Esophagus muscularis mucosa (tissue), 4 donors: ENCODE results near the gene SLC2A1.

Experiments
- EP300 ChIP-seq: sonication (generic); formaldehyde crosslinking; IDR thresholded peaks from one replicate; pipeline ENCODE4 v1.6.1; 2017; ENCODE audit warnings: antibody characterized with exemption
- POLR2A ChIP-seq: fragments of 450-650 bp; IDR thresholded peaks from one replicate; pipeline ENCODE4 v1.6.1; 2017; ENCODE audit warnings: antibody characterized with exemption, moderate library complexity, mild to moderate bottlenecking, low read depth
- TF ChIP-seq, protein P1 (sequence below), 3 experiments: fragments of 200-600 bp in 2 of 3; fragments of 450-650 bp in 1 of 3; sonication (generic) in 2 of 3; IDR thresholded peaks; one replicate each; pipeline ENCODE4 v1.5.1; 2017 to 2019; ENCODE audit warnings: antibody characterized with exemption in 3 of 3, mild to moderate bottlenecking in 2 of 3, moderate library complexity in 1 of 3

DNA sequence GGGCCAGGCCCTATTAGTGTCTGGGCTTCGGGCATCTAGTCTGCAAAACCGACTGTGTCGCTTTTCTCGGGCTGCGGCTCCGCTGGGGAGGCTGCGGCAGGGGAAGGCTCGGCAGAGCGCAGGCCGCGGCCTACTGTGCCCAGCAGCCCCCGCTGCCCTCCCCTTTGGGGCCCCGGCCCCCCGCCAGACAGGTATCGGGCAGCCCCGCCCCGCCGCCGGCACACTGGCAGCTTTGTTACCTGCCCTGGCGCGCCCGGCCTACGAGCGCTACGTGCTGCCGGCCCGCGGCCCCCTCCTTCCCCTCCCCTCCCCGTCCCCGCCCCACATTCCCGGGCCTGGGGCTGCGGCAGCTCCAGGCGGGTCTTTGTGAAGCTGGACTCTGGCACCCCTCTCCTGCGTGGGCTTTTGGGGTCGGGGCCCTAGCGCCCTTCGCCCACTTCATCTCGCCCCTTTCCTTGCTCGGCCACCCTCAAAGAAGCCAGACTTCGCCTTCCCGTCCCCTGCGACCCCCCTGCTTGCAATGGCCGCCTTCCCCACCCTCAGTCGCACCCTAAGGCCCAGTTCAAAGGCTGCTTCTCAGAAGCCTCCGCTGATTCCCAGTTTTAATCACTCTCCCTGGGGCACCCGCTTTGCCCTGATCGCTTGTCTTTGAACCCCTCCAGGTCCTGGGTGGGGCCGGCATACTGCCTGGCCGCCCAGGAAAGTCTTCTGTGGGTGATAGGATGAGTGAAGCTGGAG, 48.9 kb upstream of the SLC2A1 start:
- TF ChIP-seq EP300 (no peak), POLR2A (no peak)
- TF ChIP-seq, protein P1, sequence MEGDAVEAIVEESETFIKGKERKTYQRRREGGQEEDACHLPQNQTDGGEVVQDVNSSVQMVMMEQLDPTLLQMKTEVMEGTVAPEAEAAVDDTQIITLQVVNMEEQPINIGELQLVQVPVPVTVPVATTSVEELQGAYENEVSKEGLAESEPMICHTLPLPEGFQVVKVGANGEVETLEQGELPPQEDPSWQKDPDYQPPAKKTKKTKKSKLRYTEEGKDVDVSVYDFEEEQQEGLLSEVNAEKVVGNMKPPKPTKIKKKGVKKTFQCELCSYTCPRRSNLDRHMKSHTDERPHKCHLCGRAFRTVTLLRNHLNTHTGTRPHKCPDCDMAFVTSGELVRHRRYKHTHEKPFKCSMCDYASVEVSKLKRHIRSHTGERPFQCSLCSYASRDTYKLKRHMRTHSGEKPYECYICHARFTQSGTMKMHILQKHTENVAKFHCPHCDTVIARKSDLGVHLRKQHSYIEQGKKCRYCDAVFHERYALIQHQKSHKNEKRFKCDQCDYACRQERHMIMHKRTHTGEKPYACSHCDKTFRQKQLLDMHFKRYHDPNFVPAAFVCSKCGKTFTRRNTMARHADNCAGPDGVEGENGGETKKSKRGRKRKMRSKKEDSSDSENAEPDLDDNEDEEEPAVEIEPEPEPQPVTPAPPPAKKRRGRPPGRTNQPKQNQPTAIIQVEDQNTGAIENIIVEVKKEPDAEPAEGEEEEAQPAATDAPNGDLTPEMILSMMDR (IDR thresholded peaks at IDR 0.05) = no peak
